Subcutaneous adipose tissue (tissue), 4 donors: Measurements from ENCODE around the gene DENND4C. TPM values are rescaled to one million over a fixed set of nuclear protein-coding genes. Genes with fewer than 3 reads are reported as not detected.

ENCODE experiments used
- CTCF ChIP-seq: fragments of 450-650 bp; IDR thresholded peaks from one replicate; pipeline ENCODE4 v1.5.1; 2016; ENCODE audit warnings: low read depth, mild to moderate bottlenecking, control low read depth, antibody characterized with exemption, moderate library complexity
- total RNA-seq, 4 donors: library from RNA; depleted of rRNA; stranded (reverse); fragments of >200 nt; gene quantifications; one replicate each; pipeline ENCODE4 v1.1.0, GENCODE V29; 2016

Gene DENND4C
- total RNA-seq, 4 donors from 2014 or later, result 111 to 309 (median 167) TPM

GRCh38 chr9:19409401-19410194 is 179.1 kb downstream of the DENND4C start:
- TF ChIP-seq CTCF, result no peak

- TF ChIP-seq CTCF, result no peak
These were observed 179.7 kb downstream of the DENND4C start for GRCh38 chr9:19410195-19410503.

GRCh38 chr9:19410594-19410993 is 180.1 kb downstream of the DENND4C start:
- TF ChIP-seq CTCF, result no peak

GRCh38 chr9:19411316-19411715 is 180.8 kb downstream of the DENND4C start:
- no peak for TF ChIP-seq CTCF

- TF ChIP-seq CTCF, result no peak
These were observed 185.7 kb downstream of the DENND4C start for GRCh38 chr9:19416143-19416542.

GRCh38 chr9:19420877-19421276 is 190.4 kb downstream of the DENND4C start:
- no peak for TF ChIP-seq CTCF

Other genes starting within 250 kb of the DENND4C start
- gene SAXO1, start 197.5 kb upstream of the DENND4C start, total RNA-seq, result under 1 TPM in 1 of 4 donors, not detected in 3; under 0.01 TPM
- gene RRAGA, start 181.3 kb upstream of the DENND4C start, total RNA-seq, result 10 to 100 TPM; 49.8 to 80.5 (median 54.6) TPM
- gene HAUS6, start 127.8 kb upstream of the DENND4C start, total RNA-seq, result 10 to 100 TPM in 2 of 4 donors, 1 to 10 TPM in 2; 7.8 to 15.3 (median 10.9) TPM
- 1,000 to 10,000 TPM in 2 of 4 donors, 100 to 1,000 TPM in 2; 468 to 2,702 (median 1,308) TPM for gene PLIN2, start 103.2 kb upstream of the DENND4C start, total RNA-seq
- gene RPS6, start 149.5 kb downstream of the DENND4C start, total RNA-seq, result 1,000 to 10,000 TPM; 1,134 to 1,564 (median 1,325) TPM
- 10 to 100 TPM; 29.4 to 46.7 (median 32.5) TPM for gene ACER2, start 178.3 kb downstream of the DENND4C start, total RNA-seq